GM20000 (cell line): ENCODE measurements around the gene SIGLECL1.
"Not testable (repeated sequence)": the region's sequence is repeated elsewhere in the genome, so short reads cannot be mapped to it uniquely, and the experiment has no call there.

Source experiments
- DNase-seq: peaks from one replicate; pipeline ENCODE4 v3.0.0; 2012; ENCODE audit warnings: low spot score
- CTCF ChIP-seq: IDR thresholded peaks from 2 replicates; pipeline ENCODE4 v1.5.1; 2012; ENCODE audit warnings: mild to moderate bottlenecking, control low read depth; ENCODE audit errors: extremely low read depth, missing control alignments

Gene SIGLECL1

DNA sequence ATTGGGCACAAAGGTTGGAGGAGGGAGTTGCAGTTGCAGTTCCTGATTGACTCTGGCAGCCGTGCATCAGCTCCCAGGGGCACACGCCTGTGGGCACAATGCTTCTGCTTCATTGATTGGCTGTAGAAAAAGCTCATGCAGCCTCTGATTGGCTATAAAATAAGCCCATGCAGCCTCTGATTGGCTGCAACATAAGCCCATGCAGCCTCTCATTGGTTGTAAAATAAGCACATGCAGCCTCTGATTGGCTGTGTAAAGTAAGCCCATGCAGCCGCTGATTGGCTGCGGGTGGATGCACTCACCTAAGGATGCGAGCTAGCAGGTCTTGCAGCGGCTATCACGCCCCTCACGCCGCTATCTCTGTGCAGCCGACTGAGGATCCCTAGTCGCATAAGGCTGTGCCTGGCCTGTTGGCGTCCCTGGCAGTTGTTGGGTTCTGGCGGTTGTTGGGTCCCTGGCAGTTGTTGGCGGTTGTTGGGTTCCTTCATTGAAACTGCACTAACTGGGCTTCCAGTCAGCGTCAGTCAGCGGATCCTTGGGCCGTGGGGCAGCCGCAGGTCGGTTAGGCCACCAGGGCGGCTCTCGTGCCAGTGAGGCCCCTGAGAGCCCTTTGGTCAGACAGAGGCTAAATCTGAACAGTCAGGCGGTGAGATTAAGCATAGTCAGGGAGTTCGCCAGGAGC is at the start of gene SIGLECL1:
TSS of gene SIGLECL1 (plus strand) at position 295 of the 682 bp plus-strand sequence. CDS start 12,993 bp downstream, outside the sequence.
- no peak for DNase-seq
- no peak for TF ChIP-seq CTCF

GRCh38 chr19:51201712-51202111 is 49.2 kb upstream of the SIGLECL1 start:
- no peak for TF ChIP-seq CTCF
- DNase-seq, result no peak

- no peak for TF ChIP-seq CTCF
- DNase-seq, result no peak
Observed at GRCh38 chr19:51203916-51204315, 47.0 kb upstream of the SIGLECL1 start.

- DNase-seq, result no peak
- TF ChIP-seq CTCF, result no peak
Observed at GRCh38 chr19:51204321-51204720, 46.6 kb upstream of the SIGLECL1 start.

DNA sequence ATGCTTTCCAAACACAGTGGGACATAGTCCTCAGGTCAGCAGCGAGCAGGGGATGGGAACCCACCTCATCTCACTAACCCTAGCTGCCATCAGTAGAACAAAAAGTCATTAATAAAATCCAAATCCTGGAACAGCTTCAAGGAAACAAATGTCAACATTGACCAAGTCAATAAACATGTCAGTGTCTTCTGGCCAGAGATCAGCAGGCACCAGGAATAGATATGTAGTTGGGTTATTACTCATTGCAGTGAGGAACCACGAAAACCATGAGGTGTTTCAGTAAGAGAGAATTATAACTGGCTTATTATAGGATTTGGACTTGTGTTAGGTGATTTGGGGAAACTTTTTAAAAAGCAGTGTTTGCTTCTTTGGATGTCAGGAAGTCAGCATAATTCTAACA is 43.1 kb upstream of the SIGLECL1 start:
- TF ChIP-seq CTCF, result no peak
- no peak for DNase-seq

- no peak for TF ChIP-seq CTCF
- no peak for DNase-seq
Observed at GRCh38 chr19:51210191-51210784, 40.6 kb upstream of the SIGLECL1 start.

DNA sequence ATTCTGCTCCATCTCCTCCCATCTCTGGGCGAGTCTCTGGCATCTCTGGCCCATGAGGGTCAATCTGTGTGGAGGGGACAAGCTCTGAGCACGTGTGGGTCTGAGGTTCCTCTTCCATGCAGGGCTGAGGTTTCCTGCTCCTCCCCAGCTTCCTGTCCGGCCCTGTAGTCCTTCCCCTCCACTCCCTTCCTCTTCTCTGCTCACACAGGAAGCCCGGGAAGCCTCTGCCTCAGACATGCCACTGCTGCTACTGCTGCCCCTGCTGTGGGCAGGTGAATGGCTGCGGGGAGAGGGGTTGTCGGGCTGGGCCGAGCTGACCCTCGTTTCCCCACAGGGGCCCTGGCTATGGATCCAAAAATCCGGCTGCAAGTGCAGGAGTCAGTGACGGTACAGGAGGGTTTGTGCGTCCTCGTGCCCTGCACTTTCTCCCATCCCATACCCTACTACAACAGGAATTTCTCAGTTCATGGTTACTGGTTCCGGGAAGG is 40.0 kb upstream of the SIGLECL1 start:
- not testable (repeated sequence) for DNase-seq

DNA sequence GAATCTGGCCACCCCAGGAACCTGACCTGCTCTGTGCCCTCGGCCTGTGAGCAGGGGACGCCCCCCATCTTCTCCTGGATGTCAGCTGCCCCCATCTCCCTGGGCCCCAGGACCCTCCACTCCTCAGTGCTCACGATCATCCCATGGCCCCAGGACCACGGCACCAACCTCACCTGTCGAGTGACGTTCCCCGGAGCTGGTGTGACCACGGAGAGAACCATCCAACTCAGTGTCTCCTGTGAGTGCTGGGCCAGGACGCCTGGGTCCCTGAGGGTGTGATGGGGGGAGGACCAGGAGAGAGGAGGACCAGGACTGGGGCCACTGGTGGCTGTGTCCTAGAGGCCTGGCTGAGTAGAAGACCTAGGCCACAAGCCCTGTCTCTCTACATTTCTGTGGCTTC is 39.0 kb upstream of the SIGLECL1 start:
- no peak for DNase-seq
- no peak for TF ChIP-seq CTCF
